ENCODE data around the gene RASSF6.
"Not testable (repeated sequence)": the region's sequence is repeated elsewhere in the genome, so short reads cannot be mapped to it uniquely, and the experiment has no call there.

RASSF6 gene

GRCh38 chr4:73620115-73620792, at the start of gene RASSF6:
Gene RASSF6, minus strand, starts transcription at chr4:73620436. Its CDS starts 8,641 bp downstream, at chr4:73611795.
- no peak for DNase-seq (ENCODE audit: low read depth)

GRCh38 chr4:73669410-73670183, 49.4 kb upstream of the RASSF6 start:
- no peak for DNase-seq (ENCODE audit: low read depth)

- DNase-seq (ENCODE audit: low read depth) = no peak
Observed at GRCh38 chr4:73668782-73669201, 48.6 kb upstream of the RASSF6 start.

GRCh38 chr4:73665924-73666323, 45.7 kb upstream of the RASSF6 start:
- not testable (repeated sequence) for DNase-seq (ENCODE audit: low read depth)

- DNase-seq (ENCODE audit: low read depth) = no peak
Observed at GRCh38 chr4:73664470-73664869, 44.2 kb upstream of the RASSF6 start.

GRCh38 chr4:73663576-73663975, 43.3 kb upstream of the RASSF6 start:
- DNase-seq (ENCODE audit: low read depth) = no peak

- no peak for DNase-seq (ENCODE audit: low read depth)
Observed at GRCh38 chr4:73662709-73663546, 42.7 kb upstream of the RASSF6 start.

GRCh38 chr4:73661646-73662119, 41.4 kb upstream of the RASSF6 start:
- no peak for DNase-seq (ENCODE audit: low read depth)

GRCh38 chr4:73660808-73661207, 40.6 kb upstream of the RASSF6 start:
- no peak for DNase-seq (ENCODE audit: low read depth)

- no peak for DNase-seq (ENCODE audit: low read depth)
Observed at GRCh38 chr4:73653695-73654106, 33.5 kb upstream of the RASSF6 start.

GRCh38 chr4:73650250-73650649, 30.0 kb upstream of the RASSF6 start:
- no peak for DNase-seq (ENCODE audit: low read depth)

GRCh38 chr4:73648478-73648877, 28.2 kb upstream of the RASSF6 start:
- DNase-seq (ENCODE audit: low read depth) = no peak

- no peak for DNase-seq (ENCODE audit: low read depth)
Observed at GRCh38 chr4:73646117-73646516, 25.9 kb upstream of the RASSF6 start.

GRCh38 chr4:73631565-73632226, 11.5 kb upstream of the RASSF6 start:
- no peak for DNase-seq (ENCODE audit: low read depth)

GRCh38 chr4:73628834-73629233, 8.6 kb upstream of the RASSF6 start:
- not testable (repeated sequence) for DNase-seq (ENCODE audit: low read depth)

GRCh38 chr4:73621357-73621756, 1.1 kb upstream of the RASSF6 start:
- DNase-seq (ENCODE audit: low read depth) = no peak

- DNase-seq (ENCODE audit: low read depth) = no peak
Observed at GRCh38 chr4:73619346-73619745, 890 bp downstream of the RASSF6 start.

GRCh38 chr4:73617256-73617655, 3.0 kb downstream of the RASSF6 start:
- no peak for DNase-seq (ENCODE audit: low read depth)

- DNase-seq (ENCODE audit: low read depth) = no peak
Observed at GRCh38 chr4:73615613-73616012, 4.6 kb downstream of the RASSF6 start.

GRCh38 chr4:73614311-73614867, 5.8 kb downstream of the RASSF6 start:
- DNase-seq (ENCODE audit: low read depth) = no peak

- DNase-seq (ENCODE audit: low read depth) = no peak
Observed at GRCh38 chr4:73613130-73613529, 7.1 kb downstream of the RASSF6 start.

GRCh38 chr4:73612032-73612431, 8.2 kb downstream of the RASSF6 start:
- no peak for DNase-seq (ENCODE audit: low read depth)

Measured in stimulated activated CD8-positive, alpha-beta memory T cell treated with anti-CD3 and anti-CD28 coated beads, Interleukin-7, amount 100 ng/mL, for 24 hours (primary cell).